ENCODE data around the gene AMBRA1. TPM values are rescaled to one million over a fixed set of nuclear protein-coding genes. Genes with fewer than 3 reads are reported as not detected.

Gene AMBRA1
- total and polyA plus RNA-seq, 2 of the 8 experiments (the other 6 are each of a cell fraction or from before 2014, with no cell fraction given), result 14.2 to 37.4 TPM

GRCh38 chr11:46630237-46630636 lies 36.4 kb upstream of the AMBRA1 start:
- Histone ChIP-seq H3K27me3 (replicated peaks in 1 of 4; ENCODE audit: control insufficient read depth in 3 of 4, extremely low read depth in 1 of 4, insufficient read depth in 3 of 4, low read length in 3 of 4) (no peaks in the 10 kb centered on the region), H4K8ac (ENCODE audit: extremely low read depth, insufficient read depth, low read length) (no peak overlapping the region), H3K4me1 (replicated peaks in 1 of 4; ENCODE audit: control insufficient read depth in 3 of 4, insufficient read depth in 4 of 4, low read length in 3 of 4) (no peaks in the 10 kb centered on the region), H2BK120ac (replicated peaks; ENCODE audit: low read depth, low read length) (no peak overlapping the region), H3K79me1 (ENCODE audit: low read depth, low read length) (peaks cover 2% of the 10 kb centered on the region; the same call in 1 of the 2 replicates), H3K4me3 (ENCODE audit: extremely low read depth in 1 of 4, insufficient read depth in 2 of 4, low read depth in 3 of 4, low read length in 4 of 4) (no peak overlapping the region), H4K91ac (replicated peaks; ENCODE audit: insufficient read length, low read length) (no peak overlapping the region), H3K18ac (ENCODE audit: extremely low read depth, low read length) (no peak overlapping the region), H4K5ac (ENCODE audit: insufficient read length, low read depth, low read length) (no peak overlapping the region), H2BK5ac (ENCODE audit: low read depth, low read length) (no peak overlapping the region), H3K56ac (replicated peaks; ENCODE audit: insufficient read length, low read depth, low read length) (no peak overlapping the region), H3K23me2 (ENCODE audit: low read depth, low read length) (no peaks in the 10 kb centered on the region), H2BK15ac (ENCODE audit: low read length) (no peak overlapping the region), H2BK20ac (ENCODE audit: low read length) (no peak overlapping the region), H3K36me3 (ENCODE audit: control insufficient read depth in 2 of 4, insufficient read depth in 4 of 4, low read length in 3 of 4) (peaks cover 0 to 14% (median 5%) of the 10 kb centered on the region in 4 experiments; a peak in 2 of 8 replicates), H3K9me3 (ENCODE audit: insufficient read depth in 2 of 2, low read depth in 1 of 2, low read length in 1 of 2) (no peaks in the 10 kb centered on the region), H3K79me2 (ENCODE audit: control insufficient read depth in 1 of 2, insufficient read depth in 2 of 2, low read length in 2 of 2) (peaks cover 0 to 10% of the 10 kb centered on the region in 2 experiments; a peak in 2 of 4 replicates), H3K27ac (ENCODE audit: low read depth, low read length) (no peak overlapping the region), H3K4ac (replicated peaks; ENCODE audit: insufficient read length, low read depth, low read length) (no peak overlapping the region), H4K20me1 (replicated peaks in 1 of 2; ENCODE audit: control insufficient read depth in 1 of 2, insufficient read depth in 2 of 2, low read length in 2 of 2) (peaks cover 0 to 3% of the 10 kb centered on the region in 2 experiments), H3K9ac (replicated peaks in 1 of 4; ENCODE audit: extremely low read depth in 1 of 4, low read depth in 3 of 4, low read length in 3 of 4) (no peak overlapping the region), H3K23ac (ENCODE audit: insufficient read length) (no peak overlapping the region), H2AK5ac (ENCODE audit: low read depth, low read length) (no peak overlapping the region), H3K4me2 (ENCODE audit: insufficient read depth in 1 of 2, low read depth in 2 of 2, low read length in 2 of 2) (no peak overlapping the region), H2AFZ (ENCODE audit: low read length) (no peak overlapping the region), H3K14ac (ENCODE audit: insufficient read length) (no peak overlapping the region), H2BK12ac (ENCODE audit: low read depth, low read length) (no peak overlapping the region)
- CTCF ChIA-PET (ENCODE audit: partially characterized antibody), result interaction anchor here (1.5 kb wide), 1 partner anchor 13 kb away, joined by 3 read pairs; the partner anchor contains the start of genes ATG13 and HARBI1
- WGBS, 2 experiments (ENCODE audit: extremely low coverage in 1 of 2, insufficient coverage in 1 of 2, insufficient read length in 1 of 2, insufficient replicate concordance in 2 of 2, low coverage in 1 of 2, low lambda C conversion rate in 2 of 2, missing lambda C conversion rate in 1 of 2), result 95% methylated on average over 1 of the region's 1 CpG; no CpG with 5 or more reads in 1 of the 2 experiments
- POLR2A ChIA-PET (ENCODE audit: partially characterized antibody), result interaction anchor here (1.1 to 1.5 kb wide), 2 partner anchors 14 to 30 kb away, joined by 3 read pairs; no protein-coding TSS in a partner anchor
- FAIRE-seq (no peak), DNase-seq (ENCODE audit: low read depth in 1 of 2, low spot score in 2 of 2) (no peak)
- no peak for TF ChIP-seq CTBP2 (IDR thresholded peaks at IDR 0.05; ENCODE audit: borderline replicate concordance, insufficient read depth, insufficient read length, low read length)
- TF ChIP-seq, protein P1, sequence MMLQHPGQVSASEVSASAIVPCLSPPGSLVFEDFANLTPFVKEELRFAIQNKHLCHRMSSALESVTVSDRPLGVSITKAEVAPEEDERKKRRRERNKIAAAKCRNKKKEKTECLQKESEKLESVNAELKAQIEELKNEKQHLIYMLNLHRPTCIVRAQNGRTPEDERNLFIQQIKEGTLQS (IDR thresholded peaks at IDR 0.05; ENCODE audit: insufficient read depth, low read depth, low read length), result no peak
- TF ChIP-seq POU5F1 (IDR thresholded peaks at IDR 0.05; ENCODE audit: low read depth, low read length), result no peak
- TF ChIP-seq POLR2A (IDR thresholded peaks at IDR 0.05; ENCODE audit: control extremely low read depth in 1 of 2, low read depth in 2 of 2, low read length in 2 of 2), result no peak
- TF ChIP-seq SP1 (IDR thresholded peaks at IDR 0.05; ENCODE audit: low read depth, low read length), result no peak
- no peak for TF ChIP-seq RAD21 (IDR thresholded peaks at IDR 0.05 in 1 of 2, conservative IDR thresholded peaks at IDR 0.05 in 1 of 2; ENCODE audit: low read depth in 2 of 2, low read length in 2 of 2)

All from H1 (cell line).